Parathyroid adenoma (tissue), 2 donors: ENCODE data around the gene SERPINB6.

Experiments used
- H2AFZ ChIP-seq: fragments of 300-600 bp; sonication (generic); one replicate; pipeline ENCODE4 v1.7.0; 2017; ENCODE audit warnings: antibody characterized with exemption, mild to moderate bottlenecking
- H3K27ac ChIP-seq: fragments of 300-600 bp; sonication (generic); one replicate; pipeline ENCODE4 v1.7.0; 2017
- H3K27me3 ChIP-seq: fragments of 300-600 bp; sonication (generic); one replicate; pipeline ENCODE4 v1.7.0; 2017; ENCODE audit warnings: low read length; ENCODE audit not compliant: control insufficient read depth, insufficient read depth
- H3K36me3 ChIP-seq: fragments of 300-600 bp; sonication (generic); one replicate; pipeline ENCODE4 v1.7.0; 2017; ENCODE audit warnings: low read length; ENCODE audit not compliant: control insufficient read depth, insufficient read depth
- H3K4me1 ChIP-seq: fragments of 300-600 bp; sonication (generic); one replicate; pipeline ENCODE4 v1.7.0; 2017; ENCODE audit warnings: control low read depth
- H3K4me2 ChIP-seq: fragments of 300-600 bp; sonication (generic); one replicate; pipeline ENCODE4 v1.7.0; 2017; ENCODE audit warnings: low read length
- H3K4me3 ChIP-seq: fragments of 300-600 bp; sonication (generic); one replicate; pipeline ENCODE4 v1.7.0; 2017; ENCODE audit warnings: low read depth, low read length
- H3K79me2 ChIP-seq: fragments of 300-600 bp; sonication (generic); one replicate; pipeline ENCODE4 v1.7.0; 2017; ENCODE audit warnings: control low read depth
- H3K9ac ChIP-seq: fragments of 300-600 bp; sonication (generic); one replicate; pipeline ENCODE4 v1.7.0; 2017; ENCODE audit warnings: mild to moderate bottlenecking
- H3K9me3 ChIP-seq: fragments of 300-600 bp; sonication (generic); one replicate; pipeline ENCODE4 v1.7.0; 2017; ENCODE audit warnings: low read length; ENCODE audit not compliant: control insufficient read depth
- TF ChIP-seq, protein P1 (sequence below): fragments of 300-600 bp; sonication (generic); IDR thresholded peaks from one replicate; pipeline ENCODE4 v1.7.0; 2017; ENCODE audit warnings: antibody characterized with exemption, mild to moderate bottlenecking
- donor health status: primary hyperparathyroidism.

The SERPINB6 gene

GRCh38 chr6:3016473-3017280 is 45.3 kb upstream of the SERPINB6 start:
- no peaks in the 10 kb centered on the region for H3K36me3 ChIP-seq
- H3K4me3 ChIP-seq: no peak overlapping the region
- no peaks in the 10 kb centered on the region for H3K79me2 ChIP-seq
- no peaks in the 10 kb centered on the region for H3K27me3 ChIP-seq
- no peaks in the 10 kb centered on the region for H3K9me3 ChIP-seq
- no peak overlapping the region for H2AFZ ChIP-seq
- TF ChIP-seq, protein P1, sequence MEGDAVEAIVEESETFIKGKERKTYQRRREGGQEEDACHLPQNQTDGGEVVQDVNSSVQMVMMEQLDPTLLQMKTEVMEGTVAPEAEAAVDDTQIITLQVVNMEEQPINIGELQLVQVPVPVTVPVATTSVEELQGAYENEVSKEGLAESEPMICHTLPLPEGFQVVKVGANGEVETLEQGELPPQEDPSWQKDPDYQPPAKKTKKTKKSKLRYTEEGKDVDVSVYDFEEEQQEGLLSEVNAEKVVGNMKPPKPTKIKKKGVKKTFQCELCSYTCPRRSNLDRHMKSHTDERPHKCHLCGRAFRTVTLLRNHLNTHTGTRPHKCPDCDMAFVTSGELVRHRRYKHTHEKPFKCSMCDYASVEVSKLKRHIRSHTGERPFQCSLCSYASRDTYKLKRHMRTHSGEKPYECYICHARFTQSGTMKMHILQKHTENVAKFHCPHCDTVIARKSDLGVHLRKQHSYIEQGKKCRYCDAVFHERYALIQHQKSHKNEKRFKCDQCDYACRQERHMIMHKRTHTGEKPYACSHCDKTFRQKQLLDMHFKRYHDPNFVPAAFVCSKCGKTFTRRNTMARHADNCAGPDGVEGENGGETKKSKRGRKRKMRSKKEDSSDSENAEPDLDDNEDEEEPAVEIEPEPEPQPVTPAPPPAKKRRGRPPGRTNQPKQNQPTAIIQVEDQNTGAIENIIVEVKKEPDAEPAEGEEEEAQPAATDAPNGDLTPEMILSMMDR: no peak
- H3K4me1 ChIP-seq: no peaks in the 10 kb centered on the region
- H3K27ac ChIP-seq: no peak overlapping the region
- H3K4me2 ChIP-seq: no peak overlapping the region
- no peak overlapping the region for H3K9ac ChIP-seq

DNA sequence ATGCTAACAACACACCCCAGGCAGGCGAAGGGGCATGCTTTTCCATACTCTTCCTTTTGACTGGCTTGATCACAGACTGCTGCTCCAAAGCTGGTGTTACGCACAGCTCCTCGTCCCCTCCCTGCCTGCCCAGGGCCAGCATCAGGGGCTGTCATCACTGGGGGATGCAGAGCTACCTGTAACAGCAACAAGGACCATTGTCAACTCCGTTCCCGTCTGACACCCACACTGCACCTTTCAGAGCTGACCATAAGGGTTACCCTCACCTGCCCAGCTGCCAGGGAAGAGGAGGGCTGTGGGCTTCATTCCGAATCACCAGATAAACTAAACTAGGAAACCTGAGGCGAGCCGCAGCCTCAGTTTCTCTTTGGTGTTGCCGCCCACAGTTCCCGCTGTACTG is 43.8 kb upstream of the SERPINB6 start:
- no peak overlapping the region for H3K9ac ChIP-seq
- H3K4me2 ChIP-seq: no peak overlapping the region
- H2AFZ ChIP-seq: no peak overlapping the region
- no peaks in the 10 kb centered on the region for H3K9me3 ChIP-seq
- H3K4me3 ChIP-seq: no peak overlapping the region
- H3K27me3 ChIP-seq: no peaks in the 10 kb centered on the region
- no peak overlapping the region for H3K27ac ChIP-seq
- no peaks in the 10 kb centered on the region for H3K36me3 ChIP-seq
- TF ChIP-seq, protein P1: no peak
- no peaks in the 10 kb centered on the region for H3K4me1 ChIP-seq
- H3K79me2 ChIP-seq: no peaks in the 10 kb centered on the region

DNA sequence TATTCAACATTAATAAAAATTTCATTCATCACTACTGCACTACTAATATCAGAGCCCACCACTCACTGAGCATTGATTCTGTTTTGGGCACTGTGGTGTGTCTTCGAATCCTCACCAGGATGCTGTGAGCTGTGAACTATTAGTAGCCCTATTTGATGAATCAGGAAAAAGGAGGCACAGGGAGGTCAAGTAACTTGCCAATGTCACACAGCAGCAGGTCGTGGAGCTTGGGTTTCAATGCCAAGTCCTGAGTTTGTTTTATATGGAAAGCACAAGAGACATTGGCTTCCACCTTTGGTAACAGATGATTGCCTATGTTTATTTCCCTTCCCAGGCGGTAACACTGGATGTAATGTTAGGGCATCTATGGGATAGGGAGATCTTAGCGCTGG is 43.3 kb upstream of the SERPINB6 start:
- Histone ChIP-seq H3K9me3 (no peaks in the 10 kb centered on the region), H3K27me3 (no peaks in the 10 kb centered on the region), H3K4me2 (no peak overlapping the region), H3K4me3 (no peak overlapping the region), H3K9ac (no peak overlapping the region), H3K4me1 (no peaks in the 10 kb centered on the region), H3K27ac (no peak overlapping the region), H3K36me3 (no peaks in the 10 kb centered on the region), H3K79me2 (no peaks in the 10 kb centered on the region), H2AFZ (no peak overlapping the region)
- TF ChIP-seq, protein P1: no peak

- no peaks in the 10 kb centered on the region for H3K36me3 ChIP-seq
- no peak overlapping the region for H2AFZ ChIP-seq
- H3K4me3 ChIP-seq: no peak overlapping the region
- H3K9me3 ChIP-seq: no peaks in the 10 kb centered on the region
- H3K79me2 ChIP-seq: no peaks in the 10 kb centered on the region
- no peak overlapping the region for H3K9ac ChIP-seq
- no peaks in the 10 kb centered on the region for H3K27me3 ChIP-seq
- TF ChIP-seq, protein P1: no peak
- H3K4me2 ChIP-seq: no peak overlapping the region
- no peak overlapping the region for H3K27ac ChIP-seq
- H3K4me1 ChIP-seq: no peaks in the 10 kb centered on the region
These were observed 42.7 kb upstream of the SERPINB6 start for GRCh38 chr6:3013901-3014674.
